ENCODE measurements around the gene NUMB. TPM values are rescaled to one million over a fixed set of nuclear protein-coding genes. Genes with fewer than 3 reads are reported as not detected.
A peak's percentile ranks its signal among the peaks of the same experiment; 100 is the strongest.

Gene NUMB
- total RNA-seq, 6 donors from 2014 or later, result 85.6 to 169 (median 118) TPM

GRCh38 chr14:73462815-73463214 lies 4.5 kb upstream of the NUMB start:
- 35 to 38% methylated on average over 4 of the region's 4 CpGs for WGBS, 2 donors
- ATAC-seq (ENCODE audit: low FRiP score in 2 of 2) (no peak), DNase-seq (no peak)
- Histone ChIP-seq H3K9me3 (no peaks in the 10 kb centered on the region), H3K4me1 (peaks cover 65 to 83% (median 77%) of the 10 kb centered on the region in 4 donors), H3K36me3 (no peaks in the 10 kb centered on the region), H3K4me3 (peak overlapping the region in 1 of 4 donors; percentile 9), H3K27ac (peak overlapping the region; percentile 74 to 83 (median 77)), H3K27me3 (no peaks in the 10 kb centered on the region)
- TF ChIP-seq EP300 (IDR thresholded peaks at IDR 0.05) (no peak), POLR2AphosphoS5 (IDR thresholded peaks at IDR 0.05) (peak in 1 of 2 donors; percentile 18), CTCF (IDR thresholded peaks at IDR 0.05) (no peak), POLR2A (IDR thresholded peaks at IDR 0.05) (no peak)

GRCh38 chr14:73462048-73462715 lies 3.8 kb upstream of the NUMB start:
- Histone ChIP-seq H3K9me3 (no peaks in the 10 kb centered on the region), H3K36me3 (no peaks in the 10 kb centered on the region), H3K27me3 (no peaks in the 10 kb centered on the region), H3K27ac (peak overlapping the region; percentile 74 to 83 (median 77)), H3K4me1 (peaks cover 58 to 77% (median 77%) of the 10 kb centered on the region in 4 donors), H3K4me3 (peak overlapping the region in 3 of 4 donors; percentile 4 to 27 (median 9))
- TF ChIP-seq CTCF (IDR thresholded peaks at IDR 0.05), result no peak
- peak in 1 of 4 donors; percentile 20 for TF ChIP-seq POLR2A (IDR thresholded peaks at IDR 0.05)
- peak in 1 of 2 donors; percentile 9 for TF ChIP-seq POLR2AphosphoS5 (IDR thresholded peaks at IDR 0.05)
- TF ChIP-seq EP300 (IDR thresholded peaks at IDR 0.05), result no peak
- 26 to 30% methylated on average over 6 of the region's 6 CpGs for WGBS, 2 donors
- peak in 1 of 2 donors; percentile 41 for ATAC-seq (ENCODE audit: low FRiP score in 2 of 2)
- peak in 1 of 2 donors; percentile 86 for DNase-seq

- no peak for ATAC-seq (ENCODE audit: low FRiP score in 2 of 2)
- Histone ChIP-seq H3K27ac (peak overlapping the region; percentile 74 to 83 (median 77)), H3K36me3 (no peaks in the 10 kb centered on the region), H3K4me1 (peaks cover 56 to 77% (median 74%) of the 10 kb centered on the region in 4 donors), H3K9me3 (no peaks in the 10 kb centered on the region), H3K27me3 (no peaks in the 10 kb centered on the region), H3K4me3 (peak overlapping the region in 3 of 4 donors; percentile 4 to 27 (median 9))
- TF ChIP-seq EP300 (IDR thresholded peaks at IDR 0.05) (no peak), POLR2AphosphoS5 (IDR thresholded peaks at IDR 0.05) (no peak), CTCF (IDR thresholded peaks at IDR 0.05) (no peak), POLR2A (IDR thresholded peaks at IDR 0.05) (no peak)
- DNase-seq, result no peak
- 30 to 34% methylated on average over 6 of the region's 6 CpGs for WGBS, 2 donors
Measured at GRCh38 chr14:73461478-73462047, 3.2 kb upstream of the NUMB start.

GRCh38 chr14:73460691-73461127 lies 2.4 kb upstream of the NUMB start:
- WGBS, 2 donors, result 43 to 46% methylated on average over 2 of the region's 2 CpGs
- no peak overlapping the region for H3K4me3 ChIP-seq
- TF ChIP-seq EP300 (IDR thresholded peaks at IDR 0.05) (no peak), POLR2AphosphoS5 (IDR thresholded peaks at IDR 0.05) (no peak), POLR2A (IDR thresholded peaks at IDR 0.05) (no peak), CTCF (IDR thresholded peaks at IDR 0.05) (no peak)
- peak overlapping the region in 2 of 4 donors; percentile 80 to 83 for H3K27ac ChIP-seq
- H3K9me3 ChIP-seq, result no peaks in the 10 kb centered on the region
- H3K27me3 ChIP-seq, result no peaks in the 10 kb centered on the region
- H3K4me1 ChIP-seq, result peaks cover 56 to 77% (median 74%) of the 10 kb centered on the region in 4 donors
- DNase-seq (no peak), ATAC-seq (ENCODE audit: low FRiP score in 2 of 2) (no peak)
- H3K36me3 ChIP-seq, result no peaks in the 10 kb centered on the region
